Stimulated activated naive B cell treated with anti-CD40 and anti-IgM and Interleukin-4, amounts not matched to agents 10 μg/mL and 1 μg/mL and 100 μg/mL, for 72 hours (primary cell): ENCODE measurements around the gene LHFPL2.

ENCODE experiments used
- ATAC-seq, 2 donors: fragments of 150-1000 bp; cut with Tn5 transposase; replicated peaks; 2 replicates each; pipeline ENCODE4 v1.10.0; 2021; ENCODE audit warnings: moderate library complexity in 1 of 2
- DNase-seq: peaks from one replicate; pipeline ENCODE4 v3.0.0; 2021
- H3K27ac Mint-ChIP-seq: one replicate; pipeline ENCODE4 v1.8.0; 2022; ENCODE audit warnings: mild to moderate bottlenecking, mixed read lengths
- H3K27me3 Mint-ChIP-seq, 2 donors: one replicate each; pipeline ENCODE4 v1.8.0; 2022; ENCODE audit warnings: mixed read lengths in 2 of 2
- H3K36me3 Mint-ChIP-seq, 2 donors: one replicate each; pipeline ENCODE4 v1.8.0; 2022; ENCODE audit warnings: mixed read lengths in 2 of 2, mild to moderate bottlenecking in 1 of 2
- H3K4me1 Mint-ChIP-seq, 2 donors: one replicate each; pipeline ENCODE4 v1.8.0; 2022; ENCODE audit warnings: mixed read lengths in 2 of 2, mild to moderate bottlenecking in 1 of 2
- H3K4me3 Mint-ChIP-seq, 2 donors: one replicate each; pipeline ENCODE4 v1.8.0; 2022; ENCODE audit warnings: mild to moderate bottlenecking in 2 of 2, mixed read lengths in 2 of 2, moderate library complexity in 1 of 2
- H3K9me3 Mint-ChIP-seq, 2 donors: one replicate each; pipeline ENCODE4 v1.8.0; 2022; ENCODE audit warnings: mixed read lengths in 2 of 2, mild to moderate bottlenecking in 1 of 2

Gene LHFPL2

GRCh38 chr5:78447775-78448424, 200.7 kb downstream of the LHFPL2 start:
- DNase-seq (no peak), ATAC-seq (no peak)
- peaks cover 0 to 1% of the 10 kb centered on the region in 2 donors for H3K4me1 Mint-ChIP-seq
- no peak overlapping the region for H3K4me3 Mint-ChIP-seq
- H3K27ac Mint-ChIP-seq, result no peak overlapping the region
- H3K36me3 Mint-ChIP-seq, result peaks cover 19 to 27% of the 10 kb centered on the region in 2 donors
- H3K9me3 Mint-ChIP-seq, result peaks cover 2 to 8% of the 10 kb centered on the region in 2 donors
- no peaks in the 10 kb centered on the region for H3K27me3 Mint-ChIP-seq
